GM23338 (cell line): ENCODE measurements around the gene SFTPB. TPM values are rescaled to one million over a fixed set of nuclear protein-coding genes. Genes with fewer than 3 reads are reported as not detected.

Source experiments
- ATAC-seq: fragments of 200-7000 bp; cut with Tn5 transposase; 3 replicates; pipeline ENCODE4 v1.9.1; 2020
- DNase-seq: peaks from one replicate; pipeline ENCODE4 v3.0.0-alpha.2; 2015; ENCODE audit warnings: low spot score
- H2AFZ ChIP-seq: fragments of 200-600 bp; sonication (generic); 2 replicates; pipeline ENCODE4 v1.8.0; 2016; ENCODE audit warnings: antibody characterized with exemption, mild to moderate bottlenecking, moderate library complexity
- H3F3A ChIP-seq: fragments of 200-600 bp; sonication (generic); replicated peaks from 2 replicates; pipeline ENCODE4 v1.8.0; 2017; ENCODE audit warnings: antibody characterized with exemption, mixed run types, low read depth
- H3K27ac ChIP-seq: fragments of 200-600 bp; sonication (generic); 2 replicates; pipeline ENCODE4 v1.6.1; 2016; ENCODE audit warnings: low read depth
- H3K27me3 ChIP-seq: fragments of 200-600 bp; sonication (generic); 2 replicates; pipeline ENCODE4 v1.8.0; 2016; ENCODE audit warnings: mild to moderate bottlenecking, mixed run types, moderate library complexity; ENCODE audit not compliant: insufficient read depth
- H3K36me3 ChIP-seq: fragments of 200-600 bp; sonication (generic); 2 replicates; pipeline ENCODE4 v1.8.0; 2016; ENCODE audit warnings: mild to moderate bottlenecking; ENCODE audit not compliant: insufficient read depth
- H3K4me1 ChIP-seq: fragments of 200-600 bp; sonication (generic); 2 replicates; pipeline ENCODE4 v1.8.0; 2016; ENCODE audit warnings: mild to moderate bottlenecking, moderate library complexity; ENCODE audit not compliant: insufficient read depth
- H3K4me2 ChIP-seq: fragments of 200-600 bp; sonication (generic); 2 replicates; pipeline ENCODE4 v1.7.1; 2017; ENCODE audit warnings: mixed run types
- H3K4me3 ChIP-seq: fragments of 200-600 bp; sonication (generic); 2 replicates; pipeline ENCODE4 v1.6.1; 2016; ENCODE audit warnings: mixed run types
- H3K79me2 ChIP-seq: fragments of 200-600 bp; sonication (generic); replicated peaks from 2 replicates; pipeline ENCODE4 v1.8.0; 2017; ENCODE audit warnings: mild to moderate bottlenecking; ENCODE audit not compliant: insufficient read depth
- H3K9me2 ChIP-seq: fragments of 200-600 bp; sonication (generic); 2 replicates; pipeline ENCODE4 v1.8.0; 2017; ENCODE audit not compliant: insufficient read depth
- H4K20me1 ChIP-seq: fragments of 200-600 bp; sonication (generic); replicated peaks from 2 replicates; pipeline ENCODE4 v1.8.0; 2017; ENCODE audit warnings: mild to moderate bottlenecking; ENCODE audit not compliant: insufficient read depth
- H3K27ac Mint-ChIP-seq: 2 replicates; pipeline ENCODE4 v1.8.0; 2020; ENCODE audit warnings: inconsistent platforms, mild to moderate bottlenecking, moderate library complexity, mixed read lengths
- H3K27me3 Mint-ChIP-seq: 3 replicates; pipeline ENCODE4 v1.8.0; 2022; ENCODE audit warnings: low read depth, mild to moderate bottlenecking, moderate library complexity, mixed read lengths, inconsistent platforms; ENCODE audit not compliant: insufficient read depth, poor library complexity
- H3K36me3 Mint-ChIP-seq: 3 replicates; pipeline ENCODE4 v1.8.0; 2021; ENCODE audit warnings: low read depth, mild to moderate bottlenecking, inconsistent platforms, moderate library complexity, mixed read lengths
- H3K4me1 Mint-ChIP-seq: 3 replicates; pipeline ENCODE4 v1.8.0; 2020; ENCODE audit warnings: mild to moderate bottlenecking, inconsistent platforms, mixed read lengths
- H3K4me3 Mint-ChIP-seq: 3 replicates; pipeline ENCODE4 v1.8.0; 2021; ENCODE audit warnings: moderate library complexity, mild to moderate bottlenecking, inconsistent platforms, mixed read lengths
- H3K9me3 Mint-ChIP-seq: 3 replicates; pipeline ENCODE4 v1.8.0; 2020; ENCODE audit warnings: moderate library complexity, mild to moderate bottlenecking, inconsistent platforms, mixed read lengths
- CREB1 ChIP-seq: fragments of 250-450 bp; sonication (Bioruptor Pico); IDR thresholded peaks from 2 replicates; pipeline ENCODE4 v1.5.0; 2020; ENCODE audit warnings: low read depth, mild to moderate bottlenecking, moderate library complexity
- EZH2 ChIP-seq: fragments of 200-600 bp; sonication (generic); IDR thresholded peaks from one replicate; pipeline ENCODE4 v1.8.0; 2017; ENCODE audit warnings: antibody characterized with exemption, mild to moderate bottlenecking, low read depth; ENCODE audit not compliant: unreplicated experiment
- EZH2phosphoT487 ChIP-seq: fragments of 200-600 bp; sonication (generic); IDR thresholded peaks from one replicate; pipeline ENCODE4 v1.8.1; 2018; ENCODE audit warnings: antibody characterized with exemption; ENCODE audit not compliant: unreplicated experiment
- JUNB ChIP-seq: IDR thresholded peaks from one replicate; pipeline ENCODE4 v1.6.1; 2016; ENCODE audit warnings: antibody characterized with exemption; ENCODE audit not compliant: unreplicated experiment
- NANOG ChIP-seq: IDR thresholded peaks from 2 replicates; pipeline ENCODE4 v1.6.1; 2016; ENCODE audit warnings: antibody characterized with exemption, borderline replicate concordance
- POLR2AphosphoS5 ChIP-seq: IDR thresholded peaks from 2 replicates; pipeline ENCODE4 v1.6.1; 2016; ENCODE audit warnings: antibody characterized with exemption, low read depth
- ZNF114 ChIP-seq: fragments of 250-450 bp; sonication (Bioruptor Pico); IDR thresholded peaks from 2 replicates; pipeline ENCODE4 v1.5.0; 2020; ENCODE audit warnings: mild to moderate bottlenecking, moderate library complexity
- ZNF331 ChIP-seq: fragments of 250-450 bp; sonication (Bioruptor Pico); IDR thresholded peaks from 2 replicates; pipeline ENCODE4 v1.5.0; 2020; ENCODE audit warnings: low read depth, mild to moderate bottlenecking, moderate library complexity
- polyA plus RNA-seq: library from polyadenylated mRNA; unstranded; fragments of >200 nt; fragmentation: Nextera tagmentation; extraction: Ambion mirVana; gene quantifications from 2 replicates; pipeline ENCODE4 v1.2.1, GENCODE V29; 2016
- total RNA-seq: library from RNA; depleted of rRNA; stranded (reverse); fragments of >200 nt; shearing (Covaris generic); gene quantifications from 2 replicates; pipeline ENCODE4 v1.2.3, GENCODE V29; 2014
- TF ChIP-seq, protein P1 (sequence below): fragments of 250-450 bp; sonication (Bioruptor Pico); IDR thresholded peaks from 2 replicates; pipeline ENCODE4 v1.5.0; 2020; ENCODE audit warnings: mild to moderate bottlenecking, moderate library complexity
- TF ChIP-seq, protein P2 (sequence below), 2 experiments: fragments of 200-600 bp in 1 of 2; sonication (generic) in 1 of 2; conservative IDR thresholded peaks; 2 replicates each; pipeline versions ENCODE4 v1.5.1 to v1.6.1; 2016 to 2017; ENCODE audit warnings: antibody characterized with exemption in 2 of 2, low read depth in 2 of 2, mild to moderate bottlenecking in 2 of 2, moderate library complexity in 1 of 2
- TF ChIP-seq, protein P3 (sequence below): IDR thresholded peaks from one replicate; pipeline ENCODE4 v1.6.1; 2018; ENCODE audit warnings: antibody characterized with exemption; ENCODE audit not compliant: unreplicated experiment

Gene SFTPB
- total and polyA plus RNA-seq, 2 experiments from 2014 or later = 0.06 TPM; not detected in 1

DNA sequence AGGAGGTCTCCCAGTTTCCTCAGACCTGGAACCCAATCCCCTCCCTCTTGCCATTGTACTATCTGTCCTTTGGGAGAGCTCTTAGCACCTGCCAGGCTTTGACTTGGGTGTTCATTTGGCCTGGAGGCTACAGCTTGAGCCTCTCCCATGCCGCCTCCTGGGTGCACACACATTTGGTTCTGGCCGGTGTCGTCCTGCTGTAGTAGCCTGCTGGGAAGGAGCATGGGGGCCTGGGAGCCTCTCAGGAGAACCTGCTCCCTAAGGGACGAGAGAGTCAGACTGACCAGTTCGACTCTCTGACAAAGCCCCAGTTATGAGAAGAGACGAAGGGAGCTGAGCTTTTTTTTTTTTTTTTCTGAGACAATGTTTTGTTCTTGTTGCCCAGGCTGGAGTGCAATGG, 7.4 kb upstream of the SFTPB start (continued):
- TF ChIP-seq, protein P1, sequence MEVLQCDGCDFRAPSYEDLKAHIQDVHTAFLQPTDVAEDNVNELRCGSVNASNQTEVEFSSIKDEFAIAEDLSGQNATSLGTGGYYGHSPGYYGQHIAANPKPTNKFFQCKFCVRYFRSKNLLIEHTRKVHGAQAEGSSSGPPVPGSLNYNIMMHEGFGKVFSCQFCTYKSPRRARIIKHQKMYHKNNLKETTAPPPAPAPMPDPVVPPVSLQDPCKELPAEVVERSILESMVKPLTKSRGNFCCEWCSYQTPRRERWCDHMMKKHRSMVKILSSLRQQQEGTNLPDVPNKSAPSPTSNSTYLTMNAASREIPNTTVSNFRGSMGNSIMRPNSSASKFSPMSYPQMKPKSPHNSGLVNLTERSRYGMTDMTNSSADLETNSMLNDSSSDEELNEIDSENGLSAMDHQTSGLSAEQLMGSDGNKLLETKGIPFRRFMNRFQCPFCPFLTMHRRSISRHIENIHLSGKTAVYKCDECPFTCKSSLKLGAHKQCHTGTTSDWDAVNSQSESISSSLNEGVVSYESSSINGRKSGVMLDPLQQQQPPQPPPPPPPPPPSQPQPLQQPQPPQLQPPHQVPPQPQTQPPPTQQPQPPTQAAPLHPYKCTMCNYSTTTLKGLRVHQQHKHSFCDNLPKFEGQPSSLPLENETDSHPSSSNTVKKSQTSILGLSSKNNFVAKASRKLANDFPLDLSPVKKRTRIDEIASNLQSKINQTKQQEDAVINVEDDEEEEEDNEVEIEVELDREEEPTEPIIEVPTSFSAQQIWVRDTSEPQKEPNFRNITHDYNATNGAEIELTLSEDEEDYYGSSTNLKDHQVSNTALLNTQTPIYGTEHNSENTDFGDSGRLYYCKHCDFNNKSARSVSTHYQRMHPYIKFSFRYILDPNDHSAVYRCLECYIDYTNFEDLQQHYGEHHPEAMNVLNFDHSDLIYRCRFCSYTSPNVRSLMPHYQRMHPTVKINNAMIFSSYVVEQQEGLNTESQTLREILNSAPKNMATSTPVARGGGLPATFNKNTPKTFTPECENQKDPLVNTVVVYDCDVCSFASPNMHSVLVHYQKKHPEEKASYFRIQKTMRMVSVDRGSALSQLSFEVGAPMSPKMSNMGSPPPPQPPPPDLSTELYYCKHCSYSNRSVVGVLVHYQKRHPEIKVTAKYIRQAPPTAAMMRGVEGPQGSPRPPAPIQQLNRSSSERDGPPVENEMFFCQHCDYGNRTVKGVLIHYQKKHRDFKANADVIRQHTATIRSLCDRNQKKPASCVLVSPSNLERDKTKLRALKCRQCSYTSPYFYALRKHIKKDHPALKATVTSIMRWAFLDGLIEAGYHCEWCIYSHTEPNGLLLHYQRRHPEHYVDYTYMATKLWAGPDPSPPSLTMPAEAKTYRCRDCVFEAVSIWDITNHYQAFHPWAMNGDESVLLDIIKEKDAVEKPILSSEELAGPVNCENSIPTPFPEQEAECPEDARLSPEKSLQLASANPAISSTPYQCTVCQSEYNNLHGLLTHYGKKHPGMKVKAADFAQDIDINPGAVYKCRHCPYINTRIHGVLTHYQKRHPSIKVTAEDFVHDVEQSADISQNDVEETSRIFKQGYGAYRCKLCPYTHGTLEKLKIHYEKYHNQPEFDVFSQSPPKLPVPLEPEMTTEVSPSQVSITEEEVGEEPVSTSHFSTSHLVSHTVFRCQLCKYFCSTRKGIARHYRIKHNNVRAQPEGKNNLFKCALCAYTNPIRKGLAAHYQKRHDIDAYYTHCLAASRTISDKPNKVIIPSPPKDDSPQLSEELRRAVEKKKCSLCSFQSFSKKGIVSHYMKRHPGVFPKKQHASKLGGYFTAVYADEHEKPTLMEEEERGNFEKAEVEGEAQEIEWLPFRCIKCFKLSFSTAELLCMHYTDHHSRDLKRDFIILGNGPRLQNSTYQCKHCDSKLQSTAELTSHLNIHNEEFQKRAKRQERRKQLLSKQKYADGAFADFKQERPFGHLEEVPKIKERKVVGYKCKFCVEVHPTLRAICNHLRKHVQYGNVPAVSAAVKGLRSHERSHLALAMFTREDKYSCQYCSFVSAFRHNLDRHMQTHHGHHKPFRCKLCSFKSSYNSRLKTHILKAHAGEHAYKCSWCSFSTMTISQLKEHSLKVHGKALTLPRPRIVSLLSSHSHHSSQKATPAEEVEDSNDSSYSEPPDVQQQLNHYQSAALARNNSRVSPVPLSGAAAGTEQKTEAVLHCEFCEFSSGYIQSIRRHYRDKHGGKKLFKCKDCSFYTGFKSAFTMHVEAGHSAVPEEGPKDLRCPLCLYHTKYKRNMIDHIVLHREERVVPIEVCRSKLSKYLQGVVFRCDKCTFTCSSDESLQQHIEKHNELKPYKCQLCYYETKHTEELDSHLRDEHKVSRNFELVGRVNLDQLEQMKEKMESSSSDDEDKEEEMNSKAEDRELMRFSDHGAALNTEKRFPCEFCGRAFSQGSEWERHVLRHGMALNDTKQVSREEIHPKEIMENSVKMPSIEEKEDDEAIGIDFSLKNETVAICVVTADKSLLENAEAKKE = no peak
- TF ChIP-seq ZNF331 (CRISPR knock-in tag) = no peak
- TF ChIP-seq, protein P2, sequence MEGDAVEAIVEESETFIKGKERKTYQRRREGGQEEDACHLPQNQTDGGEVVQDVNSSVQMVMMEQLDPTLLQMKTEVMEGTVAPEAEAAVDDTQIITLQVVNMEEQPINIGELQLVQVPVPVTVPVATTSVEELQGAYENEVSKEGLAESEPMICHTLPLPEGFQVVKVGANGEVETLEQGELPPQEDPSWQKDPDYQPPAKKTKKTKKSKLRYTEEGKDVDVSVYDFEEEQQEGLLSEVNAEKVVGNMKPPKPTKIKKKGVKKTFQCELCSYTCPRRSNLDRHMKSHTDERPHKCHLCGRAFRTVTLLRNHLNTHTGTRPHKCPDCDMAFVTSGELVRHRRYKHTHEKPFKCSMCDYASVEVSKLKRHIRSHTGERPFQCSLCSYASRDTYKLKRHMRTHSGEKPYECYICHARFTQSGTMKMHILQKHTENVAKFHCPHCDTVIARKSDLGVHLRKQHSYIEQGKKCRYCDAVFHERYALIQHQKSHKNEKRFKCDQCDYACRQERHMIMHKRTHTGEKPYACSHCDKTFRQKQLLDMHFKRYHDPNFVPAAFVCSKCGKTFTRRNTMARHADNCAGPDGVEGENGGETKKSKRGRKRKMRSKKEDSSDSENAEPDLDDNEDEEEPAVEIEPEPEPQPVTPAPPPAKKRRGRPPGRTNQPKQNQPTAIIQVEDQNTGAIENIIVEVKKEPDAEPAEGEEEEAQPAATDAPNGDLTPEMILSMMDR (conservative IDR thresholded peaks at IDR 0.05; ENCODE audit: low read depth in 2 of 2) = no peak
- TF ChIP-seq EZH2phosphoT487 = no peak
- TF ChIP-seq CREB1 = no peak

DNA sequence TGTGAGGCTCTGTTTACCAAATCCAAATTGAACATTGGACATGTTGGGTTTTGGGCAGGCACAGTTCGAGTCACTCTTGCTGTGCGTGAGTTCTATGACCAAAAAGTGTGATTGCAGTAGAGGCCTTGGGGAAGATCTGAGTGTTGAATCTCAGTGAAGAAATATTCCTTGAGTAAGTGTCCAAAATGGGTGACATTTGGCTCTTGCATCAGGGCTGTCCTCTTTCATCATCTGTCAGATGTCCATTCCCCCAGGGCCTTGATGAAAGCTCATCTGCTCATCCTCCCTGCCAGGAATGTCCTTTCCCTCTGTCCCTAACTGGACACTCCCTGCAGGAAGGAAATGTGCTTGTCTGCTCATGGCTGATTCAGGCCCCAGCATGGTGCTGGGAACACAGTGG, 6.4 kb upstream of the SFTPB start:
- no peaks in the 10 kb centered on the region for H3K79me2 ChIP-seq
- DNase-seq = no peak
- H3K27ac Mint-ChIP-seq = no peak overlapping the region
- H3F3A ChIP-seq = no peaks in the 10 kb centered on the region
- no peak overlapping the region for H3K4me2 ChIP-seq
- no peaks in the 10 kb centered on the region for H3K36me3 Mint-ChIP-seq
- peaks cover 6% of the 10 kb centered on the region for H3K27me3 Mint-ChIP-seq
- no peaks in the 10 kb centered on the region for H3K27me3 ChIP-seq
- H3K4me1 Mint-ChIP-seq = peaks cover 23% of the 10 kb centered on the region
- no peak overlapping the region for H3K27ac ChIP-seq
- H3K9me3 Mint-ChIP-seq = no peaks in the 10 kb centered on the region
- H3K9me2 ChIP-seq = no peaks in the 10 kb centered on the region
- H3K4me3 ChIP-seq = no peak overlapping the region
- H3K4me1 ChIP-seq = peaks cover 8% of the 10 kb centered on the region
- no peak overlapping the region for H3K4me3 Mint-ChIP-seq
- H2AFZ ChIP-seq = no peak overlapping the region
- no peak for ATAC-seq
- H3K36me3 ChIP-seq = no peaks in the 10 kb centered on the region
- no peaks in the 10 kb centered on the region for H4K20me1 ChIP-seq
- TF ChIP-seq ZNF114 (CRISPR knock-in tag) (no peak), EZH2 (no peak), JUNB (no peak), NANOG (no peak), POLR2AphosphoS5 (no peak), EZH2phosphoT487 (no peak), ZNF331 (CRISPR knock-in tag) (no peak)
- TF ChIP-seq, protein P2 (conservative IDR thresholded peaks at IDR 0.05; ENCODE audit: low read depth in 2 of 2) = no peak
- TF ChIP-seq, protein P3, sequence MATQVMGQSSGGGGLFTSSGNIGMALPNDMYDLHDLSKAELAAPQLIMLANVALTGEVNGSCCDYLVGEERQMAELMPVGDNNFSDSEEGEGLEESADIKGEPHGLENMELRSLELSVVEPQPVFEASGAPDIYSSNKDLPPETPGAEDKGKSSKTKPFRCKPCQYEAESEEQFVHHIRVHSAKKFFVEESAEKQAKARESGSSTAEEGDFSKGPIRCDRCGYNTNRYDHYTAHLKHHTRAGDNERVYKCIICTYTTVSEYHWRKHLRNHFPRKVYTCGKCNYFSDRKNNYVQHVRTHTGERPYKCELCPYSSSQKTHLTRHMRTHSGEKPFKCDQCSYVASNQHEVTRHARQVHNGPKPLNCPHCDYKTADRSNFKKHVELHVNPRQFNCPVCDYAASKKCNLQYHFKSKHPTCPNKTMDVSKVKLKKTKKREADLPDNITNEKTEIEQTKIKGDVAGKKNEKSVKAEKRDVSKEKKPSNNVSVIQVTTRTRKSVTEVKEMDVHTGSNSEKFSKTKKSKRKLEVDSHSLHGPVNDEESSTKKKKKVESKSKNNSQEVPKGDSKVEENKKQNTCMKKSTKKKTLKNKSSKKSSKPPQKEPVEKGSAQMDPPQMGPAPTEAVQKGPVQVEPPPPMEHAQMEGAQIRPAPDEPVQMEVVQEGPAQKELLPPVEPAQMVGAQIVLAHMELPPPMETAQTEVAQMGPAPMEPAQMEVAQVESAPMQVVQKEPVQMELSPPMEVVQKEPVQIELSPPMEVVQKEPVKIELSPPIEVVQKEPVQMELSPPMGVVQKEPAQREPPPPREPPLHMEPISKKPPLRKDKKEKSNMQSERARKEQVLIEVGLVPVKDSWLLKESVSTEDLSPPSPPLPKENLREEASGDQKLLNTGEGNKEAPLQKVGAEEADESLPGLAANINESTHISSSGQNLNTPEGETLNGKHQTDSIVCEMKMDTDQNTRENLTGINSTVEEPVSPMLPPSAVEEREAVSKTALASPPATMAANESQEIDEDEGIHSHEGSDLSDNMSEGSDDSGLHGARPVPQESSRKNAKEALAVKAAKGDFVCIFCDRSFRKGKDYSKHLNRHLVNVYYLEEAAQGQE = no peak
